A673 (cell line): Measurements from ENCODE around the gene CEP95.

ENCODE experiments used
- CTCF ChIP-seq: fragments of 300-800, 200-600 bp; sonication (generic); conservative IDR thresholded peaks from 2 replicates; pipeline ENCODE4 v1.5.1; 2017; ENCODE audit warnings: low read depth, mild to moderate bottlenecking, antibody characterized with exemption, low read length, moderate library complexity, mixed read lengths
- EZH2 ChIP-seq: fragments of 200-600 bp; sonication (generic); IDR thresholded peaks from 2 replicates; pipeline ENCODE4 v1.6.1; 2017; ENCODE audit warnings: borderline replicate concordance, low read depth, mild to moderate bottlenecking, mixed read lengths, antibody characterized with exemption, low read length; ENCODE audit not compliant: poor library complexity, severe bottlenecking

GRCh38 chr17:64515829-64516228 is 9.1 kb downstream of the CEP95 start:
- no peak for TF ChIP-seq CTCF
- TF ChIP-seq EZH2, result no peak
